ENCODE measurements around the gene KNL1. TPM values are rescaled to one million over a fixed set of nuclear protein-coding genes. Genes with fewer than 3 reads are reported as not detected.

Gene KNL1
- total and polyA plus RNA-seq, 4 donors = 1.5 to 38.5 (median 2.9) TPM

GRCh38 chr15:40595219-40595618 lies 1.2 kb downstream of the KNL1 start (continued):
- TF ChIP-seq SP1 (IDR thresholded peaks at IDR 0.05) (no peak), JUND (IDR thresholded peaks at IDR 0.05) (no peak), TAF1 (conservative IDR thresholded peaks at IDR 0.05) (no peak), NR2F2 (IDR thresholded peaks at IDR 0.05) (no peak), ATF3 (IDR thresholded peaks at IDR 0.05) (no peak)

GRCh38 chr15:40595773-40596172 lies 1.7 kb downstream of the KNL1 start:
- 79% methylated on average over 5 of the region's 5 CpGs for WGBS
- TF ChIP-seq HNF4G (IDR thresholded peaks at IDR 0.05) = no peak
- TF ChIP-seq SP1 (IDR thresholded peaks at IDR 0.05) = no peak
- TF ChIP-seq HNF4A (conservative IDR thresholded peaks at IDR 0.05) = no peak
- no peak for TF ChIP-seq NR2F2 (IDR thresholded peaks at IDR 0.05)
- TF ChIP-seq MAX (IDR thresholded peaks at IDR 0.05) = no peak
- TF ChIP-seq ZBTB33 (IDR thresholded peaks at IDR 0.05) = no peak
- TF ChIP-seq TAF1 (conservative IDR thresholded peaks at IDR 0.05) = no peak
- no peak for TF ChIP-seq REST (IDR thresholded peaks at IDR 0.05)
- TF ChIP-seq ATF3 (IDR thresholded peaks at IDR 0.05) = no peak
- TF ChIP-seq RXRA (IDR thresholded peaks at IDR 0.05) = no peak
- TF ChIP-seq YY1 (IDR thresholded peaks at IDR 0.05) = no peak
- no peak for TF ChIP-seq FOXA2 (IDR thresholded peaks at IDR 0.05)
- TF ChIP-seq CTCF (IDR thresholded peaks at IDR 0.05; ENCODE audit: low read depth, low read length, missing input control) = no peak
- TF ChIP-seq GABPA (IDR thresholded peaks at IDR 0.05 in 1 of 2, conservative IDR thresholded peaks at IDR 0.05 in 1 of 2) = no peak
- no peaks in the 10 kb centered on the region for H3K36me3 ChIP-seq (ENCODE audit: control insufficient read depth in 4 of 4, insufficient read depth in 3 of 4, low read depth in 1 of 4, low read length in 3 of 4)

More at GRCh38 chr15:40595773-40596172, 1.7 kb downstream of the KNL1 start:
- peaks cover 0 to 13% (median 9%) of the 10 kb centered on the region in 4 donors for H3K4me1 ChIP-seq (ENCODE audit: control insufficient read depth in 4 of 4, insufficient read depth in 4 of 4, low read length in 3 of 4)
- no peaks in the 10 kb centered on the region for H3K9me3 ChIP-seq (ENCODE audit: control insufficient read depth in 4 of 4, low read length in 3 of 4)
- no peak overlapping the region for H3K9ac ChIP-seq (ENCODE audit: low read depth in 1 of 2, low read length in 2 of 2)
- no peaks in the 10 kb centered on the region for H3K27me3 ChIP-seq (ENCODE audit: control insufficient read depth in 4 of 4, insufficient read depth in 4 of 4, low read length in 3 of 4)
- no peak for DNase-seq (ENCODE audit: low spot score)
- no peak overlapping the region for H3K4me3 ChIP-seq (ENCODE audit: low read depth in 1 of 3, low read length in 3 of 3)
- no peak overlapping the region for H3K27ac ChIP-seq (ENCODE audit: low read depth in 1 of 2, low read length in 2 of 2)
